Right lobe of liver (tissue), 4 donors: ENCODE results near the gene NUDT16.
"Not testable (repeated sequence)": the region's sequence is repeated elsewhere in the genome, so short reads cannot be mapped to it uniquely, and the experiment has no call there.

Source experiments
- CTCF ChIP-seq, 4 donors: fragments of 200-600 bp in 3 of 4; fragments of 450-650 bp in 1 of 4; IDR thresholded peaks; one replicate each; pipeline versions ENCODE4 v1.5.1 to v1.8.0; 2016 to 2022; ENCODE audit warnings: antibody characterized with exemption in 4 of 4, mild to moderate bottlenecking in 2 of 4
- POLR2A ChIP-seq: fragments of 450-650 bp; IDR thresholded peaks from one replicate; pipeline ENCODE4 v1.6.1; 2017; ENCODE audit warnings: antibody characterized with exemption, mild to moderate bottlenecking
- donor health status: DM: no; HTN: no; CAD: no.
- donor health status: DM: no; HTN: no; CAD: no.
- donor health status: DM: no; HTN: yes; CAD: no.

- TF ChIP-seq POLR2A; CTCF (IDR thresholded peaks at IDR 0.05): not testable (repeated sequence)
Observed at GRCh38 chr3:131380821-131381444, 641 bp upstream of the NUDT16 start.
